Naive thymus-derived CD4-positive, alpha-beta T cell (primary cell): Measurements from ENCODE around the gene ERVFRD-1. TPM values are rescaled to one million over a fixed set of nuclear protein-coding genes. Genes with fewer than 3 reads are reported as not detected.

Experiments used
- ATAC-seq: fragments of 150-1000 bp; cut with Tn5 transposase; 2 replicates; pipeline ENCODE4 v1.10.0; 2021; ENCODE audit warnings: mild to moderate bottlenecking, moderate library complexity
- CTCF ChIA-PET: fragments of 350-600 bp; sonication (Branson Sonifier 250); formaldehyde crosslinking; loops from one replicate; lab custom pipeline; 2021; ENCODE audit warnings: antibody characterized with exemption; lab: Charles Lee
- POLR2A ChIA-PET: fragments of 350-600 bp; sonication (Branson Sonifier 250); formaldehyde crosslinking; loops from one replicate; lab custom pipeline; 2021; ENCODE audit warnings: antibody characterized with exemption, inconsistent platforms; lab: Charles Lee
- DNase-seq, 9 donors: peaks; one replicate each; pipeline versions ENCODE4 v3.0.0 to v3.0.0-alpha.2; 2020 to 2022; ENCODE audit warnings: mixed read lengths in 1 of 9
- H3K27ac ChIP-seq: one replicate; pipeline ENCODE4 v1.7.0; 2013; ENCODE audit warnings: mild to moderate bottlenecking, low read depth, low read length, moderate library complexity
- H3K27me3 ChIP-seq, 2 donors: one replicate each; pipeline ENCODE4 v1.7.0; 2013; ENCODE audit warnings: low read length in 2 of 2, mild to moderate bottlenecking in 2 of 2, moderate library complexity in 2 of 2; ENCODE audit not compliant: control insufficient read depth in 2 of 2, insufficient read depth in 2 of 2
- H3K36me3 ChIP-seq, 3 experiments: 1 replicate in 2 of 3; 2 replicates in 1 of 3; pipeline ENCODE4 v1.7.0; 2013; ENCODE audit warnings: low read length in 3 of 3, mild to moderate bottlenecking in 3 of 3, moderate library complexity in 1 of 3; ENCODE audit not compliant: insufficient read depth in 3 of 3, control insufficient read depth in 2 of 3
- H3K4me1 ChIP-seq, 2 donors: one replicate each; pipeline ENCODE4 v1.7.0; 2013; ENCODE audit warnings: low read length in 2 of 2, mild to moderate bottlenecking in 2 of 2, moderate library complexity in 1 of 2; ENCODE audit not compliant: control insufficient read depth in 2 of 2, insufficient read depth in 2 of 2
- H3K4me3 ChIP-seq: 2 replicates; pipeline ENCODE4 v1.7.0; 2013; ENCODE audit warnings: mild to moderate bottlenecking, low read length
- H3K9me3 ChIP-seq, 3 experiments: 1 replicate in 2 of 3; 2 replicates in 1 of 3; pipeline ENCODE4 v1.7.0; 2013; ENCODE audit warnings: low read length in 3 of 3; ENCODE audit not compliant: control insufficient read depth in 2 of 3
- H3K27ac Mint-ChIP-seq, 9 donors: one replicate each; pipeline ENCODE4 v1.8.0; 2020 to 2022; ENCODE audit warnings: mixed read lengths in 9 of 9, mild to moderate bottlenecking in 8 of 9, moderate library complexity in 5 of 9, inconsistent platforms in 2 of 9
- H3K27me3 Mint-ChIP-seq, 5 donors: one replicate each; pipeline ENCODE4 v1.8.0; 2021 to 2022; ENCODE audit warnings: mixed read lengths in 5 of 5, mild to moderate bottlenecking in 1 of 5
- H3K36me3 Mint-ChIP-seq, 5 donors: one replicate each; pipeline ENCODE4 v1.8.0; 2020 to 2022; ENCODE audit warnings: mixed read lengths in 5 of 5, mild to moderate bottlenecking in 3 of 5, inconsistent platforms in 1 of 5
- H3K4me1 Mint-ChIP-seq, 7 donors: one replicate each; pipeline ENCODE4 v1.8.0; 2020 to 2022; ENCODE audit warnings: mixed read lengths in 7 of 7, mild to moderate bottlenecking in 3 of 7, inconsistent platforms in 1 of 7
- H3K4me3 Mint-ChIP-seq, 10 donors: one replicate each; pipeline ENCODE4 v1.8.0; 2020 to 2022; ENCODE audit warnings: mild to moderate bottlenecking in 10 of 10, mixed read lengths in 10 of 10, moderate library complexity in 6 of 10, inconsistent platforms in 2 of 10
- H3K9me3 Mint-ChIP-seq, 11 donors: one replicate each; pipeline ENCODE4 v1.8.0; 2020 to 2022; ENCODE audit warnings: mixed read lengths in 11 of 11, mild to moderate bottlenecking in 4 of 11, inconsistent platforms in 1 of 11, moderate library complexity in 1 of 11
- intact Hi-C, 2 donors: fragments of 100-400 bp; cut with micrococcal nuclease; formaldehyde crosslinking; loops; one replicate each; pipeline ENCODE4 v1.15.1; 2023
- polyA plus RNA-seq, 2 donors: library from polyadenylated mRNA; unstranded; fragments of 300-500 nt; fragmentation: Illumina TruSeq; gene quantifications; one replicate each; pipeline ENCODE4 v1.2.3, GENCODE V29; 2021
- total RNA-seq, 6 experiments: library from RNA in 5 of 6; stranded (reverse) in 5 of 6; gene quantifications; 1 replicate in 5 of 6; 2 replicates in 1 of 6; pipeline ENCODE4 v1.2.3 and lab custom pipeline; 2021 to 2026

ERVFRD-1 gene
- total and polyA plus RNA-seq, 7 experiments from 2014 or later, result 0.11 to 0.33 (median 0.33) TPM; not detected in 4

DNA sequence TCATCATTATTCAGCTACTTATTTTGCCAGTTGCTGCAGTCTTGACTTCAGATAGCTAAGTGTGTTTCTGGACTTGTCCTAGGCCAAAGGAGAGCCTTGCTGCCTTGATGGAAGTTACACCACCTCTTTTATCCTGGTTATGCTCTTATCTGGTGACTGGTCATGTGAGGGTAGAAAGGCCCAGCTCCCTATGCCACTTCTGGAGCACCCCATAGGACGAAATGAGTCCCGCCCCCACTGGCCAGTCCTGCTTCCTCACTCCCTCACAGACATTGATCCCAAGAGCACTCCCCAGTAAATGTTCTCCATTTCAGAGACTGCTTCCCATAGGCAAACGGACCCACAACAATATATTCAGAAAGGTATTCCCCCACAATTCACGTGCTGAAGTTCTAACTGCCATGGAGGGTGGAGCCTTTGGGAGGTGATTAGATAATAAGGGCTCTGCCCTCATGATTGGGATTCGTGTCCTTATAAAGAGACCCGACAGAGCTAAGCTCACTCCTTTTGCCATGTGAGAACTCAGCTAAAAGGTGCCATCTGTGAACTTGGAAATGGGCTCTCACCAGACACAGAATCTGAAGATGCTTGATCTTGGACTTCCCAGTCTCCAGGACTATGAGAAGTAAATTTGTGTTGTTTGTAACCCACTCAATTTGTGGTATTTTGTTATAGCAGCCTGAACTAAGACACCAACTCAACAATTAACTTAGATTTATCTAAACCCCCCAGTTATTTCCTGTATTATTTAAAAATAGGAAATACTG, 45.9 kb downstream of the ERVFRD-1 start:
- Histone ChIP-seq H3K9me3 (no peaks in the 10 kb centered on the region), H3K27me3 (no peaks in the 10 kb centered on the region), H3K4me3 (no peak overlapping the region), H3K27ac (no peak overlapping the region), H3K36me3 (no peaks in the 10 kb centered on the region), H3K4me1 (no peaks in the 10 kb centered on the region)
- ChIA-PET POLR2A (no interaction called here), CTCF (no interaction called here)
- Mint-ChIP-seq H3K9me3 (no peaks in the 10 kb centered on the region), H3K27me3 (peaks cover 0 to 19% (median 7%) of the 10 kb centered on the region in 5 donors), H3K4me3 (no peak overlapping the region), H3K36me3 (no peaks in the 10 kb centered on the region), H3K4me1 (no peaks in the 10 kb centered on the region), H3K27ac (no peak overlapping the region)
- ATAC-seq, result no peak
- intact Hi-C loops, result loop anchor here (5.0 kb wide), 2 partner anchors 218 to 263 kb away; no protein-coding TSS in a partner anchor
- no peak for DNase-seq

DNA sequence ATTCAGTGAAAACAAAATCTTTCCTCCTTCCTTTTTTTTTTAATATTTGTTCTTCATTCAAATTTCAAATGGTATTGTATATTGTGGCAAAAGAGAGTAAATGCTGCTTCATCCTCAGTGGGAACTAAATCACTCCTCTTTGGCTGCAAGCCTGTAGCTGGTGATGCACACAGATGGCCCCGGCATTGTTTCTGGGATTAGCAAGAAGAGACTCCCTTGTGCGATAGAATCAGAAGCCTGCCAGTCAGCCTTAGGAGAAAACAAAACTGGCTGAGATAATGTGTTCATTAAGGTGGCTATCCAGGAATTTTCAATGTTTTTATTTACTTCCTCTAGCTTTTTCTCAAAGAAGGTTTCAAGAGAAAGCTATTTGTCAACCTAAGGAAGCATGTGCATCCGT, 46.7 kb downstream of the ERVFRD-1 start:
- Mint-ChIP-seq H3K4me1 (no peaks in the 10 kb centered on the region), H3K9me3 (no peaks in the 10 kb centered on the region), H3K36me3 (no peaks in the 10 kb centered on the region), H3K27me3 (peaks cover 0 to 19% (median 7%) of the 10 kb centered on the region in 5 donors), H3K4me3 (no peak overlapping the region), H3K27ac (no peak overlapping the region)
- H3K27me3 ChIP-seq, result no peaks in the 10 kb centered on the region
- H3K4me1 ChIP-seq, result no peaks in the 10 kb centered on the region
- DNase-seq (no peak), ATAC-seq (no peak)
- CTCF ChIA-PET, result no interaction called here
- intact Hi-C loops, result loop anchor here (5.0 kb wide), 2 partner anchors 218 to 263 kb away; no protein-coding TSS in a partner anchor
- POLR2A ChIA-PET, result no interaction called here
- no peaks in the 10 kb centered on the region for H3K9me3 ChIP-seq
- H3K36me3 ChIP-seq, result no peaks in the 10 kb centered on the region
- no peak overlapping the region for H3K4me3 ChIP-seq
- no peak overlapping the region for H3K27ac ChIP-seq

DNA sequence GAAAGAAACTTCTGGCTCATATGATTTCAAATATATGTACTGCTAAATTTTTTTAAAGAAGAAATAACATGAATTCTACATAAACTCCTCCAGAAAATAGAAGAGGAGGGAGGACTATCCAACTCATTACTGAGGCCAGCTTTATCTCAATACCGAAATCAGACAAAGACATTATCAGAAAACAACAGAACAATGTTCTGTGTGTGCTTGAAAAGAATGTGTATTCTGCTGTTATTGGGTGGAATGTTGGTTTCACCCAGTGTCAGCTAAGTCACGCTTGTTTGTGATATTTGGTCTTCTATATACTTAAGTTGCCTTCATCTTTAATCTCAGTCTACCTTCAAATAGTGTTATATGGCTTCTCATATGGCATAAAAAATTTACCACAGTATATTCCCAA, 48.8 kb downstream of the ERVFRD-1 start:
- no peaks in the 10 kb centered on the region for H3K4me1 ChIP-seq
- H3K27ac ChIP-seq, result no peak overlapping the region
- no peaks in the 10 kb centered on the region for H3K4me1 Mint-ChIP-seq
- ChIA-PET CTCF (interaction anchor here (0.6 kb wide), 2 partner anchors 82 to 1599 kb away, joined by 3 read pairs; no protein-coding TSS in a partner anchor), POLR2A (no interaction called here)
- intact Hi-C loops, result no loop called here
- H3K36me3 ChIP-seq, result no peaks in the 10 kb centered on the region
- H3K27ac Mint-ChIP-seq, result no peak overlapping the region
- no peak overlapping the region for H3K4me3 Mint-ChIP-seq
- no peak for ATAC-seq
- H3K9me3 Mint-ChIP-seq, result no peaks in the 10 kb centered on the region
- H3K27me3 ChIP-seq, result no peaks in the 10 kb centered on the region
- no peaks in the 10 kb centered on the region for H3K9me3 ChIP-seq
- H3K4me3 ChIP-seq, result no peak overlapping the region
- no peak for DNase-seq
- no peaks in the 10 kb centered on the region for H3K36me3 Mint-ChIP-seq
- H3K27me3 Mint-ChIP-seq, result peaks cover 0 to 14% (median 7%) of the 10 kb centered on the region in 5 donors

DNA sequence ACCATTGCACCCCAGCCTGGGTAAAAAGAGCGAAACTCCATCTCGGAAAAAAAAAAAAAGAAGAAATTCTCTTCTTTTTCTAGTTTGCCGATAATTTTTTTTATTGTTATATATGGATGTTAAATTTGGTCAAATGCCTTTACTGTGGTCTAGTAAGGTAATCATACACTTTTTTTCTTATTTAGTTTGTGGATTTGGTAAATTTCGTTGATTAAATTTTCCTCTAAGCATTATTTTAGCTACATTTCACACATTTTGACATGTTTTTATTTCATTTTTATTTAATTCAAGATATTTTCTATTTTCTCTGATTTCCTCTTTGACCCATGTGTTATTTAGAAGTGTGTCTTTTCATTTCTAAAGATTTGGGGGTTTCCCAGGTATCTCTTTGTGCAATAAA, 49.4 kb downstream of the ERVFRD-1 start:
- H3K4me3 Mint-ChIP-seq, result no peak overlapping the region
- no peaks in the 10 kb centered on the region for H3K9me3 Mint-ChIP-seq
- Histone ChIP-seq H3K4me3 (no peak overlapping the region), H3K4me1 (no peaks in the 10 kb centered on the region), H3K9me3 (no peaks in the 10 kb centered on the region), H3K27ac (no peak overlapping the region), H3K27me3 (no peaks in the 10 kb centered on the region), H3K36me3 (no peaks in the 10 kb centered on the region)
- no peaks in the 10 kb centered on the region for H3K4me1 Mint-ChIP-seq
- intact Hi-C loops, result no loop called here
- peaks cover 0 to 14% (median 7%) of the 10 kb centered on the region in 5 donors for H3K27me3 Mint-ChIP-seq
- H3K27ac Mint-ChIP-seq, result no peak overlapping the region
- H3K36me3 Mint-ChIP-seq, result no peaks in the 10 kb centered on the region
- POLR2A ChIA-PET, result no interaction called here
- CTCF ChIA-PET, result interaction anchor here (0.6 kb wide), 1 partner anchor 83 kb away, joined by 3 read pairs; no protein-coding TSS in a partner anchor
- DNase-seq (no peak), ATAC-seq (no peak)

DNA sequence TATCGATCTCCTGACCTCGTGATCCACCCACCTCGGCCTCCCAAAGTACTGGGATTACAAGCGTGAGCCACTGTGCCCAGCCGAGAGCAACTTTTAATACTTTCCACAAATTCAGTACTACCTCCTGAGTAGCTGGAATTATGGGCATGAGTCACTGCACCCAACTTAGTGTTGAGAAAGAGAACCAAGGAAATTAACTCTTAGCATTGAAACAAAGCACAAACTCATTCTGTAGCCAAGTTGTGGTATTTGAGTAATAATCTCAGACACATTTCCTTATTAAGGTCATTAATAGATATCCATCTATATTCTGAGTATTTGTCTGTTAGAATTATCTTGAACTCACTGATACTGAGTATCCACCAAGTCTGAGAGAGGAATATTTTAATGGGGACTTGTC, 53.1 kb downstream of the ERVFRD-1 start:
- DNase-seq, result no peak
- Histone ChIP-seq H3K27me3 (no peaks in the 10 kb centered on the region), H3K9me3 (no peaks in the 10 kb centered on the region), H3K27ac (no peak overlapping the region), H3K36me3 (no peaks in the 10 kb centered on the region), H3K4me3 (no peak overlapping the region), H3K4me1 (no peaks in the 10 kb centered on the region)
- no peak overlapping the region for H3K4me3 Mint-ChIP-seq
- peaks cover 0 to 11% (median 7%) of the 10 kb centered on the region in 5 donors for H3K27me3 Mint-ChIP-seq
- intact Hi-C loops, result no loop called here
- POLR2A ChIA-PET, result interaction anchor here (0.7 kb wide), 1 partner anchor 8 kb away, joined by 3 read pairs; no protein-coding TSS in a partner anchor
- H3K36me3 Mint-ChIP-seq, result no peaks in the 10 kb centered on the region
- no peak overlapping the region for H3K27ac Mint-ChIP-seq
- H3K4me1 Mint-ChIP-seq, result no peaks in the 10 kb centered on the region
- no peaks in the 10 kb centered on the region for H3K9me3 Mint-ChIP-seq
- CTCF ChIA-PET, result no interaction called here
- ATAC-seq, result no peak

DNA sequence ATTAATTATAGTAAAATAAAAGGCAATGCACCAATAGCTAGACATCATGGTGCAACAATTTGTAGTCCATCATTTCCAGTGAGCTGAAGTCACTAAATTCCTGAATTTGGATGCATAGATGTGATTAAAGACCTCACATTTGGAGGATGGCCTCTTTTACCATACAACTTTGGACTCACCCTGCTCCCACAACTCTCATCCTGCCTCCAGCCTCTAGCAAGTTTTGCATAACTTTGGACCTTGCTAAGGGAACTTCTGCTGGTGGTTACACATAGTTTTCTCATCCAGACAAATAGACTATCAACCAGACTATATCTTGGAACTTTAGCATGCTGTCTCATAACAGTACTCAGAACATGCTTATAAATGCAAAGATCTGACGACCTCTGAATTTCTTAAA, 54.7 kb downstream of the ERVFRD-1 start:
- no peaks in the 10 kb centered on the region for H3K9me3 ChIP-seq

More for the DNA sequence above, 54.7 kb downstream of the ERVFRD-1 start:
- Histone ChIP-seq H3K27ac (no peak overlapping the region), H3K4me3 (no peak overlapping the region), H3K27me3 (no peaks in the 10 kb centered on the region), H3K36me3 (no peaks in the 10 kb centered on the region), H3K4me1 (no peaks in the 10 kb centered on the region)
- intact Hi-C loops, result no loop called here
- Mint-ChIP-seq H3K27ac (no peak overlapping the region), H3K9me3 (no peaks in the 10 kb centered on the region), H3K4me3 (no peak overlapping the region), H3K36me3 (no peaks in the 10 kb centered on the region), H3K4me1 (no peaks in the 10 kb centered on the region), H3K27me3 (peaks cover 0 to 15% (median 9%) of the 10 kb centered on the region in 5 donors)
- ChIA-PET CTCF (interaction anchor here (1.1 kb wide), 1 partner anchor 12 kb away, joined by 3 read pairs; no protein-coding TSS in a partner anchor), POLR2A (no interaction called here)
- ATAC-seq (no peak), DNase-seq (no peak)
